Lung (tissue), 12 donors: Measurements from ENCODE around the gene ATXN1L. TPM values are rescaled to one million over a fixed set of nuclear protein-coding genes. Genes with fewer than 3 reads are reported as not detected.
"Not testable (repeated sequence)": the region's sequence is repeated elsewhere in the genome, so short reads cannot be mapped to it uniquely, and the experiment has no call there.

Experiments used
- ATAC-seq: fragments of 200-7000 bp; cut with Tn5 transposase; one replicate; pipeline ENCODE4 v1.9.1; 2020; ENCODE audit warnings: moderate number of reproducible peaks; ENCODE audit not compliant: insufficient read depth, low FRiP score
- DNase-seq, 3 donors: peaks; one replicate each; pipeline ENCODE4 v3.0.0-alpha.2; 2013 to 2017
- H3K27ac ChIP-seq, 2 donors: one replicate each; pipeline ENCODE4 v1.5.1; 2013; ENCODE audit warnings: mild to moderate bottlenecking in 2 of 2, moderate library complexity in 2 of 2, control low read depth in 1 of 2, inconsistent platforms in 1 of 2, low read depth in 1 of 2, low read length in 1 of 2
- H3K27me3 ChIP-seq, 3 donors: one replicate each; pipeline ENCODE4 v1.5.1; 2013; ENCODE audit warnings: low read length in 2 of 3; ENCODE audit not compliant: control insufficient read depth in 3 of 3, insufficient read depth in 3 of 3
- H3K36me3 ChIP-seq, 4 donors: one replicate each; pipeline ENCODE4 v1.5.1; 2013; ENCODE audit warnings: low read length in 4 of 4, mild to moderate bottlenecking in 1 of 4, moderate library complexity in 1 of 4; ENCODE audit not compliant: control insufficient read depth in 4 of 4, insufficient read depth in 4 of 4
- H3K4me1 ChIP-seq, 5 donors: one replicate each; pipeline ENCODE4 v1.5.1; 2013; ENCODE audit warnings: low read length in 5 of 5, mild to moderate bottlenecking in 2 of 5, moderate library complexity in 1 of 5; ENCODE audit not compliant: control insufficient read depth in 5 of 5, insufficient read depth in 5 of 5
- H3K4me3 ChIP-seq: one replicate; pipeline ENCODE4 v1.5.1; 2013; ENCODE audit warnings: mild to moderate bottlenecking, control low read depth, moderate library complexity
- H3K9ac ChIP-seq, 2 donors: one replicate each; pipeline ENCODE4 v1.5.1; 2013; ENCODE audit warnings: low read length in 2 of 2, control low read depth in 1 of 2; ENCODE audit not compliant: insufficient read depth in 1 of 2
- H3K9me3 ChIP-seq, 4 donors: one replicate each; pipeline ENCODE4 v1.5.1; 2013; ENCODE audit warnings: low read length in 3 of 4, mild to moderate bottlenecking in 1 of 4, moderate library complexity in 1 of 4; ENCODE audit not compliant: control insufficient read depth in 4 of 4, insufficient read depth in 3 of 4
- CTCF ChIP-seq: IDR thresholded peaks from 2 replicates; pipeline ENCODE4 v1.5.1; 2012; ENCODE audit warnings: mild to moderate bottlenecking; ENCODE audit errors: control extremely low read depth, extremely low read depth
- WGBS, 2 donors: extraction: QIAGEN DNeasy Blood & Tissue Kit; methylation state at CpG; one replicate each; pipeline ENCODE4 v1.1.7; 2013; 5-methylcytosine and 5-hydroxymethylcytosine counted together
- polyA plus RNA-seq, 2 donors: library from polyadenylated mRNA; stranded (reverse); fragments of 200-250 nt; gene quantifications; one replicate each; pipeline ENCODE4 v1.2.1, GENCODE V29; 2013
- total RNA-seq, 2 donors: library from RNA; depleted of rRNA in 1 of 2; stranded (reverse); fragments of >200 nt in 1 of 2; gene quantifications; one replicate each; pipeline ENCODE4 v1.2.1, GENCODE V29; 2014 to 2021
- donor health status: control.
- donor health status: control.
- donor health status: Bipolar disorder and iron deficiency.
- donor health status: healthy.
- donor health status: DM: yes; HTN: yes; CAD: no.

Gene ATXN1L
- total and polyA plus RNA-seq, 4 donors: 7.3 to 25.7 (median 18.5) TPM

- TF ChIP-seq CTCF: no peak
- Histone ChIP-seq H3K36me3 (peaks cover 0 to 53% (median 27%) of the 10 kb centered on the region in 4 donors), H3K9ac (no peak overlapping the region), H3K4me1 (no peaks in the 10 kb centered on the region), H3K27me3 (no peaks in the 10 kb centered on the region), H3K27ac (no peak overlapping the region), H3K4me3 (no peak overlapping the region), H3K9me3 (no peaks in the 10 kb centered on the region)
- ATAC-seq: no peak
- WGBS, 2 donors: 96 to 98% methylated on average over 5 of the region's 5 CpGs
- DNase-seq: no peak
Observed at GRCh38 chr16:71863995-71864394, 18.2 kb downstream of the ATXN1L start.

GRCh38 chr16:71865173-71865863 is 19.5 kb downstream of the ATXN1L start:
- 79 to 89% methylated on average over 7 of the region's 7 CpGs for WGBS, 2 donors
- TF ChIP-seq CTCF: no peak
- Histone ChIP-seq H3K9me3 (no peaks in the 10 kb centered on the region), H3K4me3 (no peak overlapping the region), H3K27ac (no peak overlapping the region), H3K36me3 (peaks cover 0 to 56% (median 23%) of the 10 kb centered on the region in 4 donors), H3K9ac (no peak overlapping the region), H3K4me1 (no peaks in the 10 kb centered on the region), H3K27me3 (no peaks in the 10 kb centered on the region)
- DNase-seq: no peak
- ATAC-seq: no peak

- H3K4me3 ChIP-seq, H3K9me3 ChIP-seq, H3K27me3 ChIP-seq, H3K27ac ChIP-seq, ATAC-seq, H3K4me1 ChIP-seq, DNase-seq, H3K9ac ChIP-seq: not testable (repeated sequence)
- WGBS, 2 donors: 92 to 97% methylated on average over 6 of the region's 6 CpGs
- H3K36me3 ChIP-seq: peaks cover 0 to 54% (median 13%) of the 10 kb centered on the region in 4 donors
Observed at GRCh38 chr16:71867175-71867574, 21.4 kb downstream of the ATXN1L start.

GRCh38 chr16:71867939-71868338 is 22.2 kb downstream of the ATXN1L start:
- no peak overlapping the region for H3K4me3 ChIP-seq
- WGBS, 2 donors: 93 to 97% methylated on average over 3 of the region's 3 CpGs
- ATAC-seq (no peak), DNase-seq (no peak)
- no peak for TF ChIP-seq CTCF
- H3K36me3 ChIP-seq: peaks cover 0 to 49% (median 13%) of the 10 kb centered on the region in 4 donors
- H3K9ac ChIP-seq: no peak overlapping the region
- no peak overlapping the region for H3K27ac ChIP-seq
- no peaks in the 10 kb centered on the region for H3K4me1 ChIP-seq
- no peaks in the 10 kb centered on the region for H3K9me3 ChIP-seq
- H3K27me3 ChIP-seq: no peaks in the 10 kb centered on the region
